Measurements from ENCODE around the gene KRTDAP.

DNA sequence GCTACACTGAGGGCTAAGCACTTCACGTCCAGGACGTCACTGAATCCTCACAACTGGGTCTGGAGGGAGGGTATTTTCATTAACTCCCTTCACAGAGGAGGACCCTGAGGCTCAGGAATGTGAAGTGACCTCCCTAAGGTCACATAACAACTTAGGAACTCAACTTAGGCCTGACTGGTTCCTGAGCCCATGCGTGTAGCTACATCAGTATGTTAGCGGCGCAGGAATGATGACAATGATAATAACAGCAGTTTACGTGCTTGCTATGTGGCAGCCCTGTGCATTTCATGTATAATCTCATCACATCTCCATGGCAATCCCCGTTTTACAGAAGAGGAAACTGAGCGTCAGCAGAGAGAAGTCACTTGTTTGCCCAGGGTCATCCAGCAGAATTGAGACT lies 18.3 kb downstream of the KRTDAP start:
- TF ChIP-seq CTCF (optimal IDR thresholded peaks at IDR 0.05 in 1 of 3, IDR thresholded peaks at IDR 0.05 in 1 of 3, conservative IDR thresholded peaks at IDR 0.05 in 1 of 3; ENCODE audit: extremely low read depth in 1 of 3, insufficient read depth in 2 of 3, low read length in 3 of 3) (no peak), EZH2 (IDR thresholded peaks at IDR 0.05; ENCODE audit: low read length) (no peak)

Measured in keratinocyte (primary cell).